PFSK-1 (cell line): Measurements from ENCODE around the gene EMC8.

Experiments
- POLR2AphosphoS5 ChIP-seq: IDR thresholded peaks from 2 replicates; pipeline ENCODE4 v1.6.1; 2012; ENCODE audit warnings: low read depth, mild to moderate bottlenecking, control low read depth, low read length, moderate library complexity
- SIN3A ChIP-seq: IDR thresholded peaks from 2 replicates; pipeline ENCODE4 v1.6.1; 2012; ENCODE audit warnings: mild to moderate bottlenecking, low read length, moderate library complexity, borderline replicate concordance; ENCODE audit not compliant: insufficient read depth
- TAF1 ChIP-seq: IDR thresholded peaks from 2 replicates; pipeline ENCODE4 v1.6.1; 2012; ENCODE audit warnings: low read length, control low read depth, borderline replicate concordance; ENCODE audit not compliant: insufficient read depth

DNA sequence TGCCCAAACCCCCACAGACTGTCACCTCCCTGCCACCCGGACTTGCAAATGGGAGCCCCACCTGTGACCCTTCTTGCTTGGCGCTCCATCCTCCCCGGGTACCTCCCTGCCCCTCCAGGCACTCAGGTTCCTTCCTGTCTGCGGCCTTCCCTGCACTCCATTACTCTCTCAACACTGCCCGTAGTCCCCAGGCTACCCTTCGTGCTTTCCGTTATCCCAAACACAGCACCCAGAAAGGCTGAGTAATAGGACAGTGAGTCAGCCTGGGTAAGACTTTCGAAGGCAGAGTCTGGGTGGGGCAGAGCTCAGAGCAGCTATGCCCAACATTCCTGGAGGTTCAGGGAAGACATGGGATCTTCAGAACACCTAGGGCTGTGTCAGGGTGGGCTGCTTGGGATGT lies 31.8 kb downstream of the EMC8 start:
- TF ChIP-seq TAF1 = no peak
- no peak for TF ChIP-seq SIN3A
- no peak for TF ChIP-seq POLR2AphosphoS5
